ENCODE results near the gene ECI1.

GRCh38 chr16:2190002-2190658 lies 61.3 kb downstream of the ECI1 start:
- TF ChIP-seq, protein P1, sequence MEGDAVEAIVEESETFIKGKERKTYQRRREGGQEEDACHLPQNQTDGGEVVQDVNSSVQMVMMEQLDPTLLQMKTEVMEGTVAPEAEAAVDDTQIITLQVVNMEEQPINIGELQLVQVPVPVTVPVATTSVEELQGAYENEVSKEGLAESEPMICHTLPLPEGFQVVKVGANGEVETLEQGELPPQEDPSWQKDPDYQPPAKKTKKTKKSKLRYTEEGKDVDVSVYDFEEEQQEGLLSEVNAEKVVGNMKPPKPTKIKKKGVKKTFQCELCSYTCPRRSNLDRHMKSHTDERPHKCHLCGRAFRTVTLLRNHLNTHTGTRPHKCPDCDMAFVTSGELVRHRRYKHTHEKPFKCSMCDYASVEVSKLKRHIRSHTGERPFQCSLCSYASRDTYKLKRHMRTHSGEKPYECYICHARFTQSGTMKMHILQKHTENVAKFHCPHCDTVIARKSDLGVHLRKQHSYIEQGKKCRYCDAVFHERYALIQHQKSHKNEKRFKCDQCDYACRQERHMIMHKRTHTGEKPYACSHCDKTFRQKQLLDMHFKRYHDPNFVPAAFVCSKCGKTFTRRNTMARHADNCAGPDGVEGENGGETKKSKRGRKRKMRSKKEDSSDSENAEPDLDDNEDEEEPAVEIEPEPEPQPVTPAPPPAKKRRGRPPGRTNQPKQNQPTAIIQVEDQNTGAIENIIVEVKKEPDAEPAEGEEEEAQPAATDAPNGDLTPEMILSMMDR (IDR thresholded peaks at IDR 0.05; ENCODE audit: low read length), result no peak
- TF ChIP-seq EZH2 (IDR thresholded peaks at IDR 0.05; ENCODE audit: borderline replicate concordance, low read length), result no peak
